ENCODE results near the gene NRG3.

The NRG3 gene

DNA sequence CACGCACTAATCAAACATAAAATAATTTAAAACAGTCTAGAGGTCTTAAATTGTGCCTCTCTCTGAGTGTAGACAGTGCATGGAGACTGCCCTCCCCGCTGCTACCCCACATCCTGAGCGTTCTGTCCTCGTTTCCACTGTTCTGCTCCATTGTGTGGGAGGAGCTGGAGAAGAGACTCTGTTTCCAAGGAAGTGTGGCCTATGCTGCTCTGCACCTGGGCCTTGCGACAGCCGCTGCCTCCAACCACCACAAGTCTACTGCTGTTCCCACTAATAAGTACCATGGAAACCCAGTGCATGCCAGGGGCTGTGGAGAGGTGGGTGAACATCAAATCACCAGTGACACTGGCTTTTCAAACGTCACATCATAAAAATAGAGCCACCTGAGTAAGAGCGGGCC is 19.6 kb downstream of the NRG3 start:
- Histone ChIP-seq H4K91ac (ENCODE audit: low read depth, low read length) (no peak overlapping the region), H3K23ac (ENCODE audit: low read length) (no peak overlapping the region), H3K79me2 (ENCODE audit: control insufficient read depth, insufficient read depth, low read length, poor library complexity) (no peaks in the 10 kb centered on the region), H3K9me3 (ENCODE audit: insufficient read depth, low read depth, low read length) (no peaks in the 10 kb centered on the region), H3K79me1 (ENCODE audit: low read length) (no peaks in the 10 kb centered on the region), H3K18ac (ENCODE audit: low read length) (no peak overlapping the region), H3K27ac (ENCODE audit: low read depth, low read length) (no peak overlapping the region), H3K4me3 (ENCODE audit: low read depth, low read length) (no peak overlapping the region), H2AFZ (ENCODE audit: insufficient read depth, low read length, poor library complexity) (no peak overlapping the region), H3K36me3 (ENCODE audit: control insufficient read depth in 1 of 2, insufficient read depth in 2 of 2, low read length in 2 of 2) (no peaks in the 10 kb centered on the region), H4K8ac (ENCODE audit: low read depth, low read length) (no peak overlapping the region), H3K27me3 (ENCODE audit: insufficient read depth, low read length) (no peaks in the 10 kb centered on the region), H3K4me1 (ENCODE audit: control insufficient read depth in 1 of 2, insufficient read depth in 2 of 2, low read length in 2 of 2) (no peaks in the 10 kb centered on the region), H2AK5ac (ENCODE audit: low read length) (no peak overlapping the region), H3K4ac (ENCODE audit: low read depth, low read length) (no peak overlapping the region), H3K9ac (ENCODE audit: low read length) (no peak overlapping the region), H3K14ac (ENCODE audit: low read length) (no peak overlapping the region), H3K4me2 (ENCODE audit: low read length) (no peak overlapping the region), H4K12ac (ENCODE audit: low read depth, low read length) (no peak overlapping the region), H2BK5ac (ENCODE audit: low read depth, low read length, poor library complexity) (no peak overlapping the region), H2BK12ac (ENCODE audit: low read length) (no peak overlapping the region), H2BK120ac (ENCODE audit: insufficient read depth, low read length, poor library complexity) (no peak overlapping the region)
- DNase-seq, result no peak
- WGBS (ENCODE audit: extremely low coverage, insufficient coverage, insufficient read length), result no CpG with 5 or more reads among the region's 8 CpGs

DNA sequence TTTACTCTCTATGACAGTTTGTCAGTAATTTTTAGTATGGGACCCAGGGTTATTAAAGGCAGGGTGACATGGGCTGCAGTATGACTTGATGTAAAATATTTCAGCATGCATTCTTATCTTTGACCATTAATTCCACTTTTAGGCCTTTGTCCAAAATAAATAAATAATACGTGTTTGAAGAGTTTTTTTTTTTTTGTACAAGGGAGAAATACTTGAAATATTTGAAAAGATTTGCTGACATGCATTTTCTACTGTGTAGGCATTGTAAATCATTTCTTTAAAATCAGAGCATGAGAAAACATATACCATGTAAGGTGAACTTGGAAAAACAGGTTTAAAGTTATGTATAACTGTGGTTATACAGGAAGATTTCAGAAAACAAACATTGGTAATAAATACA is 23.5 kb downstream of the NRG3 start:
- Histone ChIP-seq H3K79me2 (ENCODE audit: control insufficient read depth, insufficient read depth, low read length, poor library complexity) (no peaks in the 10 kb centered on the region), H2BK120ac (ENCODE audit: insufficient read depth, low read length, poor library complexity) (no peak overlapping the region), H3K9ac (ENCODE audit: low read length) (no peak overlapping the region), H3K79me1 (ENCODE audit: low read length) (no peaks in the 10 kb centered on the region), H3K9me3 (ENCODE audit: insufficient read depth, low read depth, low read length) (no peaks in the 10 kb centered on the region), H3K18ac (ENCODE audit: low read length) (no peak overlapping the region), H3K23ac (ENCODE audit: low read length) (no peak overlapping the region), H4K91ac (ENCODE audit: low read depth, low read length) (no peak overlapping the region), H3K4me1 (ENCODE audit: control insufficient read depth in 1 of 2, insufficient read depth in 2 of 2, low read length in 2 of 2) (no peaks in the 10 kb centered on the region), H3K4me3 (ENCODE audit: low read depth, low read length) (no peak overlapping the region), H3K36me3 (ENCODE audit: control insufficient read depth in 1 of 2, insufficient read depth in 2 of 2, low read length in 2 of 2) (no peaks in the 10 kb centered on the region), H2AK5ac (ENCODE audit: low read length) (no peak overlapping the region), H4K8ac (ENCODE audit: low read depth, low read length) (no peak overlapping the region), H3K27ac (ENCODE audit: low read depth, low read length) (no peak overlapping the region), H2BK5ac (ENCODE audit: low read depth, low read length, poor library complexity) (no peak overlapping the region), H3K4ac (ENCODE audit: low read depth, low read length) (no peak overlapping the region), H3K14ac (ENCODE audit: low read length) (no peak overlapping the region), H2AFZ (ENCODE audit: insufficient read depth, low read length, poor library complexity) (no peak overlapping the region), H3K4me2 (ENCODE audit: low read length) (no peak overlapping the region), H3K27me3 (ENCODE audit: insufficient read depth, low read length) (no peaks in the 10 kb centered on the region), H2BK12ac (ENCODE audit: low read length) (no peak overlapping the region), H4K12ac (ENCODE audit: low read depth, low read length) (no peak overlapping the region)
- no CpG with 5 or more reads among the region's 1 CpG for WGBS (ENCODE audit: extremely low coverage, insufficient coverage, insufficient read length)
- no peak for DNase-seq

DNA sequence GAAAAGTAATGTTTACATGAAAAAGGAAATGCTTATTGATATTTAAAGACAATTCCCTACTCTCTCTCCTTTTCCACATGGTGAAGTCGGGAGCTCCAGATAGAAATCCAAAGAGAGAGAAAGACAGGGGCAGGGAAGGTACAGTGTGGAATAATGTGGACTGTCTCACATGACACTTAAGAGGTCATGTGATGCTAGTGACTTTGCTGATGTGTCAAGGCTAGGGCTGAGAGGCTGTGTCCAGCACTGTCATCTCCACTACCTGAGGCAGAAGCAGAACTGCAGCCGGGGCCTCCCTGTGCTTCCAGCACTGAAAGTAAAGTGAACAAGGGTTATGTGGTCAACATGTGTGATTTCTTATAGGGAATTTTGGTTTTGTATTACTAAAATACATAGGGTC is 26.0 kb downstream of the NRG3 start:
- no peaks in the 10 kb centered on the region for H3K36me3 ChIP-seq (ENCODE audit: control insufficient read depth in 1 of 2, insufficient read depth in 2 of 2, low read length in 2 of 2)
- H3K79me2 ChIP-seq (ENCODE audit: control insufficient read depth, insufficient read depth, low read length, poor library complexity), result no peaks in the 10 kb centered on the region
- H4K8ac ChIP-seq (ENCODE audit: low read depth, low read length), result no peak overlapping the region
- H3K79me1 ChIP-seq (ENCODE audit: low read length), result no peaks in the 10 kb centered on the region
- H3K18ac ChIP-seq (ENCODE audit: low read length), result no peak overlapping the region
- no peak overlapping the region for H2BK120ac ChIP-seq (ENCODE audit: insufficient read depth, low read length, poor library complexity)
- H3K27ac ChIP-seq (ENCODE audit: low read depth, low read length), result no peak overlapping the region
- H3K14ac ChIP-seq (ENCODE audit: low read length), result no peak overlapping the region
- no peak overlapping the region for H3K9ac ChIP-seq (ENCODE audit: low read length)
- H4K91ac ChIP-seq (ENCODE audit: low read depth, low read length), result no peak overlapping the region
- no peak overlapping the region for H3K4me2 ChIP-seq (ENCODE audit: low read length)
- no peak for DNase-seq
- no peak overlapping the region for H2AK5ac ChIP-seq (ENCODE audit: low read length)
- no peak overlapping the region for H3K4me3 ChIP-seq (ENCODE audit: low read depth, low read length)
- WGBS (ENCODE audit: extremely low coverage, insufficient coverage, insufficient read length), result no CpG with 5 or more reads among the region's 2 CpGs
- H2BK12ac ChIP-seq (ENCODE audit: low read length), result no peak overlapping the region
- H4K12ac ChIP-seq (ENCODE audit: low read depth, low read length), result no peak overlapping the region
- no peaks in the 10 kb centered on the region for H3K4me1 ChIP-seq (ENCODE audit: control insufficient read depth in 1 of 2, insufficient read depth in 2 of 2, low read length in 2 of 2)
- H2AFZ ChIP-seq (ENCODE audit: insufficient read depth, low read length, poor library complexity), result no peak overlapping the region
- H3K23ac ChIP-seq (ENCODE audit: low read length), result no peak overlapping the region
- no peak overlapping the region for H3K4ac ChIP-seq (ENCODE audit: low read depth, low read length)
- H3K9me3 ChIP-seq (ENCODE audit: insufficient read depth, low read depth, low read length), result no peaks in the 10 kb centered on the region
- H2BK5ac ChIP-seq (ENCODE audit: low read depth, low read length, poor library complexity), result no peak overlapping the region
- H3K27me3 ChIP-seq (ENCODE audit: insufficient read depth, low read length), result no peaks in the 10 kb centered on the region

- Histone ChIP-seq H3K4ac (ENCODE audit: low read depth, low read length) (no peak overlapping the region), H2BK5ac (ENCODE audit: low read depth, low read length, poor library complexity) (no peak overlapping the region), H4K91ac (ENCODE audit: low read depth, low read length) (no peak overlapping the region), H3K79me2 (ENCODE audit: control insufficient read depth, insufficient read depth, low read length, poor library complexity) (no peaks in the 10 kb centered on the region), H3K4me2 (ENCODE audit: low read length) (no peak overlapping the region), H4K12ac (ENCODE audit: low read depth, low read length) (no peak overlapping the region), H2BK120ac (ENCODE audit: insufficient read depth, low read length, poor library complexity) (no peak overlapping the region), H2AK5ac (ENCODE audit: low read length) (no peak overlapping the region), H3K23ac (ENCODE audit: low read length) (no peak overlapping the region), H3K9me3 (ENCODE audit: insufficient read depth, low read depth, low read length) (no peaks in the 10 kb centered on the region), H2BK12ac (ENCODE audit: low read length) (no peak overlapping the region), H2AFZ (ENCODE audit: insufficient read depth, low read length, poor library complexity) (no peak overlapping the region), H3K79me1 (ENCODE audit: low read length) (no peaks in the 10 kb centered on the region), H3K4me3 (ENCODE audit: low read depth, low read length) (no peak overlapping the region), H3K14ac (ENCODE audit: low read length) (no peak overlapping the region), H4K8ac (ENCODE audit: low read depth, low read length) (no peak overlapping the region), H3K9ac (ENCODE audit: low read length) (no peak overlapping the region), H3K36me3 (ENCODE audit: control insufficient read depth in 1 of 2, insufficient read depth in 2 of 2, low read length in 2 of 2) (no peaks in the 10 kb centered on the region), H3K27me3 (ENCODE audit: insufficient read depth, low read length) (no peaks in the 10 kb centered on the region), H3K4me1 (ENCODE audit: control insufficient read depth in 1 of 2, insufficient read depth in 2 of 2, low read length in 2 of 2) (no peaks in the 10 kb centered on the region), H3K27ac (ENCODE audit: low read depth, low read length) (no peak overlapping the region), H3K18ac (ENCODE audit: low read length) (no peak overlapping the region)
- WGBS (ENCODE audit: extremely low coverage, insufficient coverage, insufficient read length), result no CpG with 5 or more reads among the region's 4 CpGs
- no peak for DNase-seq
These were observed 28.5 kb downstream of the NRG3 start for GRCh38 chr10:81903472-81903871.
